ENCODE results near the gene WDPCP. TPM values are rescaled to one million over a fixed set of nuclear protein-coding genes. Genes with fewer than 3 reads are reported as not detected.
"Not testable (repeated sequence)": the region's sequence is repeated elsewhere in the genome, so short reads cannot be mapped to it uniquely, and the experiment has no call there.

WDPCP gene
- polyA plus RNA-seq, 2 of the 4 experiments (the other 2 are of a cell fraction): 3.0 to 7.6 TPM

DNA sequence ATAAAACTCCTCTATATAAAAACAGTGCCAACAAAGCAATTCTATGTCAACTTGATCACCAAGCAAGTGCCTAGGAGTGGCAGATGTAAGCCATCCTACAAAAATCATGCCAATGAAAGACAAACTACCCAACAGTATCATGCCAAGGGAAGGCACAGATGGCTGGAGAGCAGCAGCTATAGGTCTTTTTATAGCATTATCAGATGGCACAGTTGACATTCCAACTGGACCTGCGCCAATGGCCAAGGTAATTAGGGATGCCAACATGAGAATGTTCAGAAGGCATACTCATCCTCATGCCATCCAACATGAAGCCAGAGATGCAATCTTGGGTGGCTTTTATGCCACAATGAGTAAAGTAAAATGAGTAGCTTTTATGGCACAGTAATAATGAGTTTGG, 300.3 kb downstream of the WDPCP start:
- WGBS (ENCODE audit: missing lambda C conversion rate): 57% methylated on average over 1 of the region's 1 CpG
- no peak for TF ChIP-seq HMGXB4 (CRISPR knock-in tag; IDR thresholded peaks at IDR 0.05; ENCODE audit: borderline replicate concordance)
- no peak for TF ChIP-seq MAX (IDR thresholded peaks at IDR 0.05)
- TF ChIP-seq HOXB5 (CRISPR knock-in tag; IDR thresholded peaks at IDR 0.05): no peak
- no peak for TF ChIP-seq CBX8 (IDR thresholded peaks at IDR 0.05)
- TF ChIP-seq SREBF2 (IDR thresholded peaks at IDR 0.05): no peak
- TF ChIP-seq KDM5A (IDR thresholded peaks at IDR 0.05): no peak
- TF ChIP-seq FOSB (CRISPR knock-in tag; IDR thresholded peaks at IDR 0.05): no peak
- no peak for TF ChIP-seq RAD21 (conservative IDR thresholded peaks at IDR 0.05 in 1 of 2, IDR thresholded peaks at IDR 0.05 in 1 of 2)
- no peak for TF ChIP-seq HEYL (CRISPR knock-in tag; IDR thresholded peaks at IDR 0.05)
- TF ChIP-seq JUN (IDR thresholded peaks at IDR 0.05): no peak
- TF ChIP-seq EHMT2 (IDR thresholded peaks at IDR 0.05; ENCODE audit: low read depth): no peak
- no peak for TF ChIP-seq EHF (CRISPR knock-in tag; IDR thresholded peaks at IDR 0.05)
- no peak for TF ChIP-seq EP300 (IDR thresholded peaks at IDR 0.05)
- no peak for TF ChIP-seq ESRRA (IDR thresholded peaks at IDR 0.05; ENCODE audit: borderline replicate concordance, low read length)
- TF ChIP-seq CHD4 (IDR thresholded peaks at IDR 0.05; ENCODE audit: borderline replicate concordance): no peak
- TF ChIP-seq NFE2L2 (conservative IDR thresholded peaks at IDR 0.05; ENCODE audit: low read length): no peak
- no peak for TF ChIP-seq USF2 (IDR thresholded peaks at IDR 0.05)
- POLR2A ChIA-PET: no interaction called here
- CTCF ChIA-PET: no interaction called here
- Histone ChIP-seq H3K4me2 (no peak overlapping the region), H3K9me3 (peaks cover 7% of the 10 kb centered on the region; the same call in 1 of the 3 replicates), H3K4me3 (no peak overlapping the region), H3K4me1 (no peaks in the 10 kb centered on the region), H3K27ac (no peak overlapping the region)
- DNase-seq (ENCODE audit: low read depth in 1 of 2, low spot score in 1 of 2): no peak
- no peak for ATAC-seq
- no peak for FAIRE-seq

GRCh38 chr2:63286520-63286919, 301.8 kb downstream of the WDPCP start:
- CTCF ChIA-PET; H3K4me3 ChIP-seq; ATAC-seq; DNase-seq (ENCODE audit: low read depth in 1 of 2, low spot score in 1 of 2); H3K9me3 ChIP-seq; POLR2A ChIA-PET; H3K4me1 ChIP-seq; H3K27ac ChIP-seq; FAIRE-seq; H3K4me2 ChIP-seq: not testable (repeated sequence)
- 50% methylated on average over 4 of the region's 4 CpGs for WGBS (ENCODE audit: missing lambda C conversion rate)

DNA sequence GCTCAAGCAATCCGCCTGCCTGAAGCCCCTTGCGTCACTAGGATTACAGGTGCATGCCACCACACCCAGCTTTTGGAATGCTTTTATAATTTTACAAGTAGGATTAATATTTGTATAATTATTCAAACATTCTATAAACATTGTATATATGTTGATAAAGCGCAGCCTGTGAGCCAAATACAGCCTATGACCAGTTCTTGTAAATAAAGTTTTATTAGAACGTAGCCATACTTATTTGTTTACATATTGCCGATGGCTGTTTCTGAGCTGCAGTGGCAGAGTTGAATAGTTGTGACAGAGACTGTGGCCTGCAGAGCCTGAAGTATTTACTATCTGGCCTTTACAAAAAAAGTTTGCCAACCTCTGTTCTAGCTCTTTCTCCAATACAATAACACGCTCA, 305.0 kb downstream of the WDPCP start:
- FAIRE-seq (no peak), ATAC-seq (no peak), DNase-seq (ENCODE audit: low read depth in 1 of 2, low spot score in 1 of 2) (no peak)
- no peak for TF ChIP-seq RNF2 (IDR thresholded peaks at IDR 0.05; ENCODE audit: borderline replicate concordance, low read depth)
- no peak for TF ChIP-seq HOXB5 (CRISPR knock-in tag; IDR thresholded peaks at IDR 0.05)
- TF ChIP-seq, protein P1, sequence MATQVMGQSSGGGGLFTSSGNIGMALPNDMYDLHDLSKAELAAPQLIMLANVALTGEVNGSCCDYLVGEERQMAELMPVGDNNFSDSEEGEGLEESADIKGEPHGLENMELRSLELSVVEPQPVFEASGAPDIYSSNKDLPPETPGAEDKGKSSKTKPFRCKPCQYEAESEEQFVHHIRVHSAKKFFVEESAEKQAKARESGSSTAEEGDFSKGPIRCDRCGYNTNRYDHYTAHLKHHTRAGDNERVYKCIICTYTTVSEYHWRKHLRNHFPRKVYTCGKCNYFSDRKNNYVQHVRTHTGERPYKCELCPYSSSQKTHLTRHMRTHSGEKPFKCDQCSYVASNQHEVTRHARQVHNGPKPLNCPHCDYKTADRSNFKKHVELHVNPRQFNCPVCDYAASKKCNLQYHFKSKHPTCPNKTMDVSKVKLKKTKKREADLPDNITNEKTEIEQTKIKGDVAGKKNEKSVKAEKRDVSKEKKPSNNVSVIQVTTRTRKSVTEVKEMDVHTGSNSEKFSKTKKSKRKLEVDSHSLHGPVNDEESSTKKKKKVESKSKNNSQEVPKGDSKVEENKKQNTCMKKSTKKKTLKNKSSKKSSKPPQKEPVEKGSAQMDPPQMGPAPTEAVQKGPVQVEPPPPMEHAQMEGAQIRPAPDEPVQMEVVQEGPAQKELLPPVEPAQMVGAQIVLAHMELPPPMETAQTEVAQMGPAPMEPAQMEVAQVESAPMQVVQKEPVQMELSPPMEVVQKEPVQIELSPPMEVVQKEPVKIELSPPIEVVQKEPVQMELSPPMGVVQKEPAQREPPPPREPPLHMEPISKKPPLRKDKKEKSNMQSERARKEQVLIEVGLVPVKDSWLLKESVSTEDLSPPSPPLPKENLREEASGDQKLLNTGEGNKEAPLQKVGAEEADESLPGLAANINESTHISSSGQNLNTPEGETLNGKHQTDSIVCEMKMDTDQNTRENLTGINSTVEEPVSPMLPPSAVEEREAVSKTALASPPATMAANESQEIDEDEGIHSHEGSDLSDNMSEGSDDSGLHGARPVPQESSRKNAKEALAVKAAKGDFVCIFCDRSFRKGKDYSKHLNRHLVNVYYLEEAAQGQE (IDR thresholded peaks at IDR 0.05): no peak
- TF ChIP-seq, protein P2, sequence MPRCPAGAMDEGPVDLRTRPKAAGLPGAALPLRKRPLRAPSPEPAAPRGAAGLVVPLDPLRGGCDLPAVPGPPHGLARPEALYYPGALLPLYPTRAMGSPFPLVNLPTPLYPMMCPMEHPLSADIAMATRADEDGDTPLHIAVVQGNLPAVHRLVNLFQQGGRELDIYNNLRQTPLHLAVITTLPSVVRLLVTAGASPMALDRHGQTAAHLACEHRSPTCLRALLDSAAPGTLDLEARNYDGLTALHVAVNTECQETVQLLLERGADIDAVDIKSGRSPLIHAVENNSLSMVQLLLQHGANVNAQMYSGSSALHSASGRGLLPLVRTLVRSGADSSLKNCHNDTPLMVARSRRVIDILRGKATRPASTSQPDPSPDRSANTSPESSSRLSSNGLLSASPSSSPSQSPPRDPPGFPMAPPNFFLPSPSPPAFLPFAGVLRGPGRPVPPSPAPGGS (IDR thresholded peaks at IDR 0.05): no peak
- TF ChIP-seq, protein P3, sequence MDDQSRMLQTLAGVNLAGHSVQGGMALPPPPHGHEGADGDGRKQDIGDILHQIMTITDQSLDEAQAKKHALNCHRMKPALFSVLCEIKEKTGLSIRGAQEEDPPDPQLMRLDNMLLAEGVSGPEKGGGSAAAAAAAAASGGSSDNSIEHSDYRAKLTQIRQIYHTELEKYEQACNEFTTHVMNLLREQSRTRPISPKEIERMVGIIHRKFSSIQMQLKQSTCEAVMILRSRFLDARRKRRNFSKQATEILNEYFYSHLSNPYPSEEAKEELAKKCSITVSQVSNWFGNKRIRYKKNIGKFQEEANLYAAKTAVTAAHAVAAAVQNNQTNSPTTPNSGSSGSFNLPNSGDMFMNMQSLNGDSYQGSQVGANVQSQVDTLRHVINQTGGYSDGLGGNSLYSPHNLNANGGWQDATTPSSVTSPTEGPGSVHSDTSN (IDR thresholded peaks at IDR 0.05): no peak
- POLR2A ChIA-PET: no interaction called here
- 70% methylated on average over 6 of the region's 6 CpGs for WGBS (ENCODE audit: missing lambda C conversion rate)
- CTCF ChIA-PET: no interaction called here
- no peak overlapping the region for H3K4me2 ChIP-seq
- H3K9me3 ChIP-seq: 0 out of 3 replicates have a peak, but pooled peaks cover 3% of the 10 kb centered on the region
- H3K4me1 ChIP-seq: no peaks in the 10 kb centered on the region
- no peak overlapping the region for H3K27ac ChIP-seq
- no peak overlapping the region for H3K4me3 ChIP-seq

Data from A549 (cell line).